GM12878 (cell line): ENCODE results near the gene USP31.

ENCODE experiments used
- CTCF ChIP-seq, 3 experiments: IDR thresholded peaks in 2 of 3; conservative IDR thresholded peaks in 1 of 3; 2 replicates each; pipeline ENCODE4 v1.5.1; 2011; ENCODE audit warnings: low read depth in 3 of 3, low read length in 3 of 3, mild to moderate bottlenecking in 3 of 3, control low read depth in 2 of 3, moderate library complexity in 2 of 3, inconsistent platforms in 1 of 3, mixed read lengths in 1 of 3; ENCODE audit not compliant: control insufficient read depth in 2 of 3, insufficient read depth in 1 of 3; ENCODE audit errors: extremely low read depth in 1 of 3
- EP300 ChIP-seq, 2 experiments: fragments of 150-350 bp in 1 of 2; IDR thresholded peaks; 2 replicates each; pipeline ENCODE4 v1.6.1; 2011 to 2012; ENCODE audit warnings: low read depth in 2 of 2, low read length in 2 of 2, borderline replicate concordance in 1 of 2, improper control_type of control experiment in 1 of 2, inconsistent platforms in 1 of 2; ENCODE audit not compliant: control insufficient read depth in 1 of 2
- MEF2A ChIP-seq: IDR thresholded peaks from 2 replicates; pipeline ENCODE4 v1.6.1; 2011; ENCODE audit warnings: low read depth, mild to moderate bottlenecking, low read length, moderate library complexity; ENCODE audit not compliant: insufficient read depth
- POLR2A ChIP-seq: IDR thresholded peaks from 2 replicates; pipeline ENCODE4 v1.6.1; 2011; ENCODE audit warnings: low read depth, mild to moderate bottlenecking, low read length
- RAD21 ChIP-seq: IDR thresholded peaks from 2 replicates; pipeline ENCODE4 v1.6.1; 2011; ENCODE audit warnings: mild to moderate bottlenecking, low read depth, low read length, moderate library complexity; ENCODE audit not compliant: insufficient read depth
- SP1 ChIP-seq: IDR thresholded peaks from one replicate; pipeline ENCODE4 v1.6.1; 2011; ENCODE audit warnings: low read depth, low read length
- TF ChIP-seq, protein P1 (sequence below): IDR thresholded peaks from 2 replicates; pipeline ENCODE4 v1.6.1; 2011; ENCODE audit warnings: borderline replicate concordance, low read depth, mild to moderate bottlenecking, moderate library complexity, mixed read lengths, low read length; ENCODE audit not compliant: insufficient read depth; ENCODE audit errors: extremely low read length

- TF ChIP-seq MEF2A (no peak), CTCF (IDR thresholded peaks at IDR 0.05 in 2 of 3, conservative IDR thresholded peaks at IDR 0.05 in 1 of 3; ENCODE audit: control insufficient read depth in 2 of 3, extremely low read depth in 1 of 3, insufficient read depth in 1 of 3, low read depth in 3 of 3, low read length in 3 of 3) (peak; percentile 78 to 83 (median 79)), POLR2A (no peak), EP300 (IDR thresholded peaks at IDR 0.05; ENCODE audit: borderline replicate concordance in 1 of 2, control insufficient read depth in 1 of 2, low read depth in 2 of 2, low read length in 2 of 2) (no peak), SP1 (no peak), RAD21 (peak; percentile 79)
- TF ChIP-seq, protein P1, sequence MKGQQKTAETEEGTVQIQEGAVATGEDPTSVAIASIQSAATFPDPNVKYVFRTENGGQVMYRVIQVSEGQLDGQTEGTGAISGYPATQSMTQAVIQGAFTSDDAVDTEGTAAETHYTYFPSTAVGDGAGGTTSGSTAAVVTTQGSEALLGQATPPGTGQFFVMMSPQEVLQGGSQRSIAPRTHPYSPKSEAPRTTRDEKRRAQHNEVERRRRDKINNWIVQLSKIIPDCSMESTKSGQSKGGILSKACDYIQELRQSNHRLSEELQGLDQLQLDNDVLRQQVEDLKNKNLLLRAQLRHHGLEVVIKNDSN, result no peak
These were observed 88.6 kb downstream of the USP31 start for GRCh38 chr16:23060458-23061320.
